ENCODE measurements around the gene MEN1. TPM values are rescaled to one million over a fixed set of nuclear protein-coding genes. Genes with fewer than 3 reads are reported as not detected.

Gene MEN1
- total RNA-seq (2013): 7.2 TPM
- polyA plus RNA-seq (10 to 100 TPM in 2 of 3 donors, 1 to 10 TPM in 1; 9.4 to 26.2 (median 10.0) TPM), polyA minus RNA-seq (11.8 and 14.6 TPM in 2 replicates), total RNA-seq (2.6 to 9.5 (median 6.8) reads per million in 11 experiments)

- Histone ChIP-seq H3K27ac (ENCODE audit: low read depth in 1 of 2, low read length in 2 of 2) (peak within 1 kb of the TSS; percentile 3 to 52), H3K36me3 (replicated peaks in 1 of 2; ENCODE audit: control insufficient read depth in 1 of 2, insufficient read depth in 2 of 2, low read length in 2 of 2) (peaks cover 0 to 24% of the 10 kb centered on the region in 2 donors), H3K4me2 (replicated peaks; ENCODE audit: extremely low read depth, low read length, poor library complexity, severe bottlenecking) (peak within 1 kb of the TSS; percentile 89), H3K4me3 (replicated peaks in 1 of 3; ENCODE audit: low read depth in 2 of 3, low read length in 3 of 3) (peak within 1 kb of the TSS; percentile 61 to 98 (median 79)), H3K9ac (ENCODE audit: insufficient read depth, low read length, poor library complexity, severe bottlenecking) (peak within 1 kb of the TSS; percentile 56), H3K4me1 (ENCODE audit: control insufficient read depth in 1 of 2, insufficient read depth in 2 of 2, low read length in 2 of 2) (peaks cover 12 to 19% of the 10 kb centered on the region in 2 donors), H4K20me1 (ENCODE audit: insufficient read depth, low read length) (no peaks in the 10 kb centered on the region), H2AFZ (ENCODE audit: insufficient read depth, low read depth, low read length, poor library complexity, severe bottlenecking) (peak within 1 kb of the TSS; percentile 82), H3K9me3 (replicated peaks in 1 of 2; ENCODE audit: control insufficient read depth in 1 of 2, insufficient read depth in 1 of 2, low read length in 2 of 2) (no peaks in the 10 kb centered on the region), H3K27me3 (ENCODE audit: control insufficient read depth in 2 of 2, insufficient read depth in 2 of 2, low read length in 2 of 2) (no peaks in the 10 kb centered on the region), H3K79me2 (ENCODE audit: insufficient read depth, low read length) (no peaks in the 10 kb centered on the region)
- peaks cover 2 to 5% (median 4%) of the 10 kb centered on the region in 3 donors for H3K27me3 Mint-ChIP-seq (ENCODE audit: low read depth in 3 of 3)
- TF ChIP-seq CTCF (IDR thresholded peaks at IDR 0.05): no peak
- DNase-seq: peak; percentile 67 to 81 (median 76)
- peak within 1 kb of the TSS; percentile 94 to 95 for H3K4me3 Mint-ChIP-seq
- H3K9me3 Mint-ChIP-seq: no peaks in the 10 kb centered on the region
- peaks cover 20 to 25% of the 10 kb centered on the region in 2 donors for H3K36me3 Mint-ChIP-seq
- intact Hi-C loops (cut with micrococcal nuclease): no loop called here
- WGBS (ENCODE audit: insufficient coverage): under 1% methylated on average over 39 of the region's 46 CpGs
- H3K27ac Mint-ChIP-seq: peak within 1 kb of the TSS; percentile 11 to 89 (median 74)
- H3K4me1 Mint-ChIP-seq: peaks cover 19% of the 10 kb centered on the region
Measured at GRCh38 chr11:64810271-64810890, at the start of gene MEN1. Gene MEN1, minus strand, starts transcription at chr11:64810551. Its CDS starts 442 bp downstream, at chr11:64810109.

- H3K4me3 ChIP-seq (replicated peaks in 1 of 3; ENCODE audit: low read depth in 2 of 3, low read length in 3 of 3): peak overlapping the region in 1 of 3 experiments; percentile 55
- intact Hi-C loops (cut with micrococcal nuclease): no loop called here
Measured at GRCh38 chr11:64859542-64860414, 49.4 kb upstream of the MEN1 start.

More at GRCh38 chr11:64859542-64860414, 49.4 kb upstream of the MEN1 start:
- H3K79me2 ChIP-seq (ENCODE audit: insufficient read depth, low read length): peaks cover 74% of the 10 kb centered on the region
- TF ChIP-seq CTCF (IDR thresholded peaks at IDR 0.05): no peak
- H3K4me1 Mint-ChIP-seq: peaks cover 96% of the 10 kb centered on the region
- H3K4me2 ChIP-seq (replicated peaks; ENCODE audit: extremely low read depth, low read length, poor library complexity, severe bottlenecking): peak overlapping the region; percentile 56
- peaks cover 56% of the 10 kb centered on the region for H4K20me1 ChIP-seq (ENCODE audit: insufficient read depth, low read length)
- peak overlapping the region; percentile 80 to 85 for H3K27ac ChIP-seq (ENCODE audit: low read depth in 1 of 2, low read length in 2 of 2)
- no peaks in the 10 kb centered on the region for H3K27me3 ChIP-seq (ENCODE audit: control insufficient read depth in 2 of 2, insufficient read depth in 2 of 2, low read length in 2 of 2)
- no peaks in the 10 kb centered on the region for H3K9me3 Mint-ChIP-seq
- no peak overlapping the region for H2AFZ ChIP-seq (ENCODE audit: insufficient read depth, low read depth, low read length, poor library complexity, severe bottlenecking)
- peaks cover 0 to 7% (median 0%) of the 10 kb centered on the region in 3 donors for H3K27me3 Mint-ChIP-seq (ENCODE audit: low read depth in 3 of 3)
- H3K4me1 ChIP-seq (ENCODE audit: control insufficient read depth in 1 of 2, insufficient read depth in 2 of 2, low read length in 2 of 2): peaks cover 100% of the 10 kb centered on the region in 2 donors
- H3K36me3 ChIP-seq (replicated peaks in 1 of 2; ENCODE audit: control insufficient read depth in 1 of 2, insufficient read depth in 2 of 2, low read length in 2 of 2): peaks cover 0 to 4% of the 10 kb centered on the region in 2 donors
- 65% methylated on average over 30 of the region's 33 CpGs for WGBS (ENCODE audit: insufficient coverage)
- peak; percentile 67 to 82 (median 74) for DNase-seq
- H3K36me3 Mint-ChIP-seq: peaks cover 46 to 74% of the 10 kb centered on the region in 2 donors
- H3K27ac Mint-ChIP-seq: peak overlapping the region; percentile 87 to 96 (median 92)
- H3K9ac ChIP-seq (ENCODE audit: insufficient read depth, low read length, poor library complexity, severe bottlenecking): peak overlapping the region; percentile 44
- no peaks in the 10 kb centered on the region for H3K9me3 ChIP-seq (replicated peaks in 1 of 2; ENCODE audit: control insufficient read depth in 1 of 2, insufficient read depth in 1 of 2, low read length in 2 of 2)
- peak overlapping the region; percentile 71 for H3K4me3 Mint-ChIP-seq
